IMR-90 (cell line): ENCODE results near the gene GLT8D2. TPM values are rescaled to one million over a fixed set of nuclear protein-coding genes. Genes with fewer than 3 reads are reported as not detected.
A peak's percentile ranks its signal among the peaks of the same experiment; 100 is the strongest.

Source experiments
- ATAC-seq: fragments of 200-7000 bp; cut with Tn5 transposase; 2 replicates; pipeline ENCODE4 v1.9.1; 2020; ENCODE audit warnings: low read depth, mild to moderate bottlenecking, moderate library complexity
- BruUV-seq: library from RNA; stranded (reverse); fragments of 400-500 nt; replicated peaks from 2 replicates; lab custom pipeline; 2021; lab: Mats Ljungman, UMichigan
- CTCF ChIA-PET: fragments of 300-600 bp; formaldehyde crosslinking; extraction: SDS; loops from one replicate; lab custom pipeline; 2021; ENCODE audit warnings: antibody characterized with exemption; lab: Yijun Ruan, JAX
- POLR2A ChIA-PET: fragments of 300-600 bp; sonication (Branson Sonifier 250); formaldehyde crosslinking; loops from one replicate; lab custom pipeline; 2022; ENCODE audit warnings: antibody characterized with exemption; ENCODE audit not compliant: unreplicated experiment; lab: Charles Lee
- DNase-seq: peaks from one replicate; pipeline ENCODE4 v3.0.0; 2013
- H2AFZ ChIP-seq: replicated peaks from 2 replicates; pipeline ENCODE3; 2013; ENCODE audit warnings: low read length, mild to moderate bottlenecking; ENCODE audit not compliant: poor library complexity
- H2AK5ac ChIP-seq: 2 replicates; pipeline ENCODE4 v1.6.1; 2013; ENCODE audit warnings: low read depth, low read length, inconsistent platforms
- H2AK9ac ChIP-seq: replicated peaks from 2 replicates; pipeline ENCODE3; 2013; ENCODE audit warnings: mild to moderate bottlenecking, low read depth, low read length, moderate library complexity; ENCODE audit not compliant: poor library complexity
- H2BK120ac ChIP-seq: 2 replicates; pipeline ENCODE4 v1.6.1; 2013; ENCODE audit warnings: low read depth, low read length, inconsistent platforms
- H2BK15ac ChIP-seq: 3 replicates; pipeline ENCODE4 v1.6.1; 2013; ENCODE audit warnings: low read depth, low read length, inconsistent platforms
- H2BK20ac ChIP-seq: 2 replicates; pipeline ENCODE4 v1.6.1; 2013; ENCODE audit warnings: low read depth, mild to moderate bottlenecking, inconsistent platforms, low read length, moderate library complexity
- H2BK5ac ChIP-seq: 2 replicates; pipeline ENCODE4 v1.6.1; 2013; ENCODE audit warnings: mild to moderate bottlenecking, low read depth, low read length, inconsistent platforms; ENCODE audit not compliant: poor library complexity, severe bottlenecking
- H3K14ac ChIP-seq: replicated peaks from 2 replicates; pipeline ENCODE4 v1.6.1; 2013; ENCODE audit warnings: low read depth, low read length, inconsistent platforms
- H3K18ac ChIP-seq: 2 replicates; pipeline ENCODE4 v1.6.1; 2013; ENCODE audit warnings: low read depth, low read length, control low read depth
- H3K23ac ChIP-seq: 2 replicates; pipeline ENCODE4 v1.6.1; 2013; ENCODE audit warnings: low read depth, low read length, inconsistent platforms
- H3K27ac ChIP-seq: 2 replicates; pipeline ENCODE4 v1.5.1; 2013; ENCODE audit warnings: mild to moderate bottlenecking, control low read depth, low read length; ENCODE audit not compliant: insufficient read depth
- H3K27me3 ChIP-seq: 2 replicates; pipeline ENCODE4 v1.6.1; 2013; ENCODE audit warnings: low read length; ENCODE audit not compliant: control insufficient read depth, insufficient read depth
- H3K36me3 ChIP-seq: 2 replicates; pipeline ENCODE4 v1.6.1; 2013; ENCODE audit warnings: low read length, mixed read lengths; ENCODE audit not compliant: control insufficient read depth, insufficient read depth
- H3K4ac ChIP-seq: 2 replicates; pipeline ENCODE4 v1.6.1; 2013; ENCODE audit warnings: low read depth, low read length, inconsistent platforms
- H3K4me1 ChIP-seq: 2 replicates; pipeline ENCODE4 v1.6.1; 2013; ENCODE audit warnings: low read length, mixed read lengths; ENCODE audit not compliant: control insufficient read depth, insufficient read depth
- H3K4me2 ChIP-seq: 2 replicates; pipeline ENCODE4 v1.6.1; 2013; ENCODE audit warnings: low read depth, mild to moderate bottlenecking, control low read depth, low read length, moderate library complexity
- H3K4me3 ChIP-seq: 2 replicates; pipeline ENCODE4 v1.5.1; 2013; ENCODE audit warnings: low read depth, mild to moderate bottlenecking, control low read depth, low read length, moderate library complexity; ENCODE audit not compliant: insufficient read depth
- H3K56ac ChIP-seq: 2 replicates; pipeline ENCODE4 v1.6.1; 2013; ENCODE audit warnings: low read length, inconsistent platforms; ENCODE audit not compliant: insufficient read depth; ENCODE audit errors: extremely low read depth
- H3K79me1 ChIP-seq, 2 experiments: 2 replicates each; pipeline ENCODE4 v1.6.1; 2013; ENCODE audit warnings: low read length in 2 of 2, inconsistent platforms in 1 of 2, low read depth in 1 of 2
- H3K9ac ChIP-seq: 2 replicates; pipeline ENCODE4 v1.6.1; 2013; ENCODE audit warnings: low read depth, low read length, control low read depth
- H3K9me1 ChIP-seq: 2 replicates; pipeline ENCODE4 v1.6.1; 2013; ENCODE audit warnings: low read length, inconsistent platforms; ENCODE audit not compliant: insufficient read depth
- H3K9me3 ChIP-seq: 2 replicates; pipeline ENCODE4 v1.6.1; 2013; ENCODE audit warnings: low read length; ENCODE audit not compliant: control insufficient read depth, insufficient read depth
- H4K20me1 ChIP-seq: 2 replicates; pipeline ENCODE4 v1.6.1; 2013; ENCODE audit warnings: low read length, inconsistent platforms; ENCODE audit not compliant: insufficient read depth
- H4K5ac ChIP-seq: 2 replicates; pipeline ENCODE4 v1.6.1; 2013; ENCODE audit warnings: mild to moderate bottlenecking, low read depth, low read length, control low read depth
- H4K8ac ChIP-seq, 2 experiments: 2 replicates each; pipeline ENCODE4 v1.6.1; 2013; ENCODE audit warnings: low read depth in 2 of 2, low read length in 2 of 2, control low read depth in 1 of 2, inconsistent platforms in 1 of 2
- H4K91ac ChIP-seq: 2 replicates; pipeline ENCODE4 v1.6.1; 2013; ENCODE audit warnings: low read depth, low read length, inconsistent platforms; ENCODE audit not compliant: insufficient read depth
- BHLHE40 ChIP-seq: fragments of 150-350 bp; IDR thresholded peaks from 2 replicates; pipeline ENCODE4 v1.6.1; 2016; ENCODE audit warnings: mild to moderate bottlenecking, low read depth, low read length
- CEBPB ChIP-seq: IDR thresholded peaks from 2 replicates; pipeline ENCODE4 v1.6.1; 2012; ENCODE audit warnings: low read depth, low read length, improper control_type of control experiment
- CHD1 ChIP-seq: IDR thresholded peaks from 2 replicates; pipeline ENCODE4 v1.6.1; 2012; ENCODE audit warnings: low read depth, low read length, improper control_type of control experiment
- CTCF ChIP-seq: conservative IDR thresholded peaks from 2 replicates; pipeline ENCODE4 v1.5.1; 2012; ENCODE audit warnings: mild to moderate bottlenecking, low read depth, low read length, improper control_type of control experiment
- FOS ChIP-seq: fragments of 150-350 bp; IDR thresholded peaks from 2 replicates; pipeline ENCODE4 v1.6.1; 2016; ENCODE audit warnings: low read depth, low read length
- MAFK ChIP-seq: IDR thresholded peaks from 2 replicates; pipeline ENCODE4 v1.6.1; 2012; ENCODE audit warnings: low read depth, low read length, improper control_type of control experiment
- NFE2L2 ChIP-seq: fragments of 150-350 bp; IDR thresholded peaks from 2 replicates; pipeline ENCODE4 v1.6.1; 2016; ENCODE audit warnings: low read depth, mild to moderate bottlenecking, low read length
- POLR2A ChIP-seq: IDR thresholded peaks from 2 replicates; pipeline ENCODE4 v1.6.1; 2012; ENCODE audit warnings: mild to moderate bottlenecking, low read depth, low read length
- RCOR1 ChIP-seq: IDR thresholded peaks from 2 replicates; pipeline ENCODE4 v1.6.1; 2012; ENCODE audit warnings: mild to moderate bottlenecking, low read length, improper control_type of control experiment; ENCODE audit not compliant: insufficient replicate concordance
- WGBS, 2 experiments: methylation state at CpG; one replicate each; pipeline versions ENCODE4 v1.1.5 to v1.1.7; 2013; ENCODE audit warnings: missing lambda C conversion rate in 2 of 2; ENCODE audit not compliant: insufficient read length in 1 of 2; ENCODE audit errors: extremely low coverage in 2 of 2; 5-methylcytosine and 5-hydroxymethylcytosine counted together
- dilution Hi-C: fragments of 300-500 bp; cut with HindIII; formaldehyde crosslinking; loops from one replicate; pipeline ENCODE4 v1.14.3; 2018; ENCODE audit warnings: low sequenced_read_pairs; ENCODE audit not compliant: unreplicated experiment
- in situ Hi-C: fragments of 300-500 bp; cut with MboI; formaldehyde crosslinking; loops from 3 replicates; pipeline ENCODE4 v1.14.3; 2019; ENCODE audit warnings: low sequenced_read_pairs, inconsistent platforms, mixed read lengths
- intact Hi-C: fragments of 100-400 bp; cut with micrococcal nuclease; formaldehyde crosslinking; loops from 2 replicates; pipeline ENCODE4 v1.10.0; 2022
- polyA plus RNA-seq, 3 experiments: library from polyadenylated mRNA; depleted of rRNA; stranded (reverse); fragments of >200 nt; gene quantifications; 2 replicates each; pipeline ENCODE4 v1.2.3, GENCODE V29; 2012; ENCODE audit warnings: low replicate concordance in 1 of 3
- total RNA-seq: library from RNA; depleted of rRNA; stranded (reverse); fragments of >200 nt; gene quantifications from 2 replicates; pipeline ENCODE4 v1.2.3, GENCODE V29; 2012

The GLT8D2 gene
- total and polyA plus RNA-seq, 2 of the 4 experiments (the other 2 are of a cell fraction) = 33.5 to 47.9 TPM

DNA sequence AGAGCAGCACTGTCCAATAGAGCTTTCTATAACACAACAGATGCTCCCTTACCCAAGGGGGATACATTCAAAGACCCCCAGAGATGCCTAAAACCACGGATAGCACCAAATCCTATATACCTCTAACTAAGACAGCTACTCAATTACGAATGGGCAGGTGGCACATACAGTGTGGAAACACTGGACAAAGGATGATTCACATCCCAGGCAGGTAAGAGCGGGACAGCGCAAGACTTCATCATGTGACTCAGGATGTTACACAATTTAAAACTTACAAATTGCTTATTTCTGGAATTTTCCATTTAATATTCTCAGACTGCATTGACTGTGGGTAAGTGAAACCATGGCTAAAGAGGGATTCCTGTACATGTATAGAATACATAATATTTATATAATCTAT lies 8.8 kb upstream of the GLT8D2 start:
- in situ Hi-C loops (no loop called here), dilution Hi-C loops (no loop called here), intact Hi-C loops (loop anchor here (10.0 kb wide), 1 partner anchor 126 kb away; no protein-coding TSS in a partner anchor)
- no peak overlapping the region for H2BK20ac ChIP-seq
- H3K79me1 ChIP-seq = peaks cover 9 to 10% of the 10 kb centered on the region in 2 experiments
- H4K5ac ChIP-seq = no peak overlapping the region
- no peak overlapping the region for H3K4ac ChIP-seq
- H3K9ac ChIP-seq = no peak overlapping the region
- TF ChIP-seq NFE2L2 = no peak
- no peak for TF ChIP-seq RCOR1
- no peak for TF ChIP-seq MAFK
- TF ChIP-seq CHD1 = no peak
- no peak for TF ChIP-seq FOS
- TF ChIP-seq POLR2A = no peak
- no peak for TF ChIP-seq CTCF
- TF ChIP-seq CEBPB = 0 out of 2 replicates have a peak, but pooled peaks have one; percentile 16
- no peak for TF ChIP-seq BHLHE40
- H2AK9ac ChIP-seq = no peak overlapping the region
- H3K9me1 ChIP-seq = peaks cover 10% of the 10 kb centered on the region
- H3K27ac ChIP-seq = no peak overlapping the region
- peaks cover 7% of the 10 kb centered on the region for H3K4me1 ChIP-seq
- no peaks in the 10 kb centered on the region for H3K36me3 ChIP-seq
- no peak overlapping the region for H2AK5ac ChIP-seq
- DNase-seq (no peak), ATAC-seq (no peak)
- no peak overlapping the region for H3K18ac ChIP-seq
- WGBS, 2 experiments = no CpG with 5 or more reads among the region's 4 CpGs
- no peak overlapping the region for H2BK5ac ChIP-seq
- no peaks in the 10 kb centered on the region for H3K27me3 ChIP-seq
- H3K23ac ChIP-seq = no peak overlapping the region
- H3K4me2 ChIP-seq = no peak overlapping the region
- H2BK15ac ChIP-seq = no peak overlapping the region
- no peak overlapping the region; the same call in 1 of the 2 replicates for H2BK120ac ChIP-seq
- no peak overlapping the region for H4K91ac ChIP-seq
- H4K20me1 ChIP-seq = no peaks in the 10 kb centered on the region
- H3K56ac ChIP-seq = no peak overlapping the region
- POLR2A ChIA-PET = no interaction called here
- H2AFZ ChIP-seq = no peak overlapping the region
- no peak overlapping the region for H3K4me3 ChIP-seq
- CTCF ChIA-PET = interaction anchor here (1.1 to 1.9 kb wide), 2 partner anchors 50 to 52 kb away, joined by 7 to 9 read pairs; no protein-coding TSS in a partner anchor
- no peak overlapping the region for H3K14ac ChIP-seq
- no TSS peak for BruUV-seq
- H3K9me3 ChIP-seq = no peaks in the 10 kb centered on the region
- no peak overlapping the region for H4K8ac ChIP-seq
